Rectal smooth muscle tissue (tissue), 1 donor: ENCODE results near the gene MAGEL2.

ENCODE experiments used
- H3K27ac ChIP-seq: one replicate; pipeline ENCODE4 v1.7.0; 2013; ENCODE audit warnings: low read depth, low read length, inconsistent platforms
- H3K27me3 ChIP-seq: one replicate; pipeline ENCODE4 v1.7.0; 2013; ENCODE audit warnings: low read length; ENCODE audit not compliant: control insufficient read depth, insufficient read depth
- H3K36me3 ChIP-seq: one replicate; pipeline ENCODE4 v1.7.0; 2013; ENCODE audit warnings: low read length; ENCODE audit not compliant: control insufficient read depth, insufficient read depth
- H3K4me1 ChIP-seq: one replicate; pipeline ENCODE4 v1.7.0; 2013; ENCODE audit warnings: low read length; ENCODE audit not compliant: control insufficient read depth, insufficient read depth
- H3K4me3 ChIP-seq: one replicate; pipeline ENCODE4 v1.7.0; 2013; ENCODE audit warnings: low read length
- H3K9ac ChIP-seq: one replicate; pipeline ENCODE4 v1.7.0; 2013; ENCODE audit warnings: low read length

Gene MAGEL2

DNA sequence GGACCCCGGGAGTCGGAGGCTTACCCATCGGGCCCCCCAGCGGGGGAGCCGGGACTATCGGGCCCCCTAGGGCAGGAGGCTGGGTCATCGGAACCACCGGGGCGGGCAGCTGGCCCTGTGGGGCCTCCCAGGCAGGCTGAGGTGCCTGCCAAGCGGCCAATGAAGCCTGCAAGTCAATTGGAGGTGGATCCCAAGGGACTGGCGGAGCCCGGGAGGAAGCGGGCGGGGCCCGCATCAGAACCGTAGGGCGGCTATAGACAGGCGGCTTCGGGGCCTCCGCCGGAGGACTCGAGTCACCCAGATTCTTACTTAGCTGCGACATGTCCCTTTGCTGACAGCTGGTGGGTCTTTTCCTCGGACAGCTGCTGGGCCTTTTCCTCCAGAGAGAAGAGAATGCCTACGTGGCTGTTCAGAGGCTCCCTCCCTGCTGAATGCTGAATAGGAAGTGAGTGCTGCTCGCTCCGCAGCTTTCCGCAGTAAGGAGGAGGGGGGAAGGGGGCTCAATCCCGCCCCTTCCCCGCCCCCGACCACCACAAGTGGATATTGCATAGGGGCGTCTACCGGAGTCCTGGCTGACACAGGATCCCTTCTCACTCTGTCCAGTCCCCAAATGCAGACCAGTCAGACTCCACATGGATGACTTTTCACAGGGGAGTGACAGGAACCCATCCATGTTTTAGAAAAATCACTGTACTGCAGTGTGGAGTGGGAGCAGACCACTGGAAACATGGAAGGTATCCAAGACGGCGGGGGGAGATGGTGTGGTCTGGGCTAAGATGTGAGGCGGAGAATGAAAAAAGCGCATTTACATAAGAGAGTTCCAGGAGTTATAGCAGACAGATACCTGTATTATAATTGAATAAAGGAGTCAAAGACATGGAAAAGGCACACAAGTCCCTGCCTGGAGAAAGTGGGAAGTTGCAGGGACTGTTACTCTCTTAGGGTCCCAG lies at the start of gene MAGEL2:
Gene MAGEL2, minus strand, starts transcription at position 447 of the 950 bp plus-strand sequence. Its CDS starts 125 bp downstream, at position 322.
- Histone ChIP-seq H3K4me3 (peak within 1 kb of the TSS; percentile 50), H3K36me3 (no peaks in the 10 kb centered on the region), H3K4me1 (no peaks in the 10 kb centered on the region), H3K27ac (no peak within 1 kb of the TSS), H3K9ac (no peak within 1 kb of the TSS), H3K27me3 (no peaks in the 10 kb centered on the region)

DNA sequence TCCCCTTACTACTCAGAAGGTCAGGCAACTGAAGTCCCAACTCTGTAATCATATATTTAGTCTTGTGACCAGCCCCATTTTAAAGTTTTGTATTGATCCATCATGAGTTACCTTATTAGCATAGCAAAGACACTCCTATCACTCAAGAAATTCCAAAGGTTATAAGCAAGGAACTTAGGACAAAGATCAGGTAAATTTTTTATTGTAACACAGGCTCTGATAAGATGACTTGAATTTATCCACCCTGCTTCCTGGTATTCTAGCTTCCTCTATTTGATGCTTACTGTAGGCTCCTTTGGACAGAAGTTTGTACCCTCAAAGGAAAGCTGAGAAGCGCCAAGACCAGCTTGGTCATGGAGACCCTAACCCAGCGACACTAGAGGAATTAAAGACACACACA lies 47.6 kb upstream of the MAGEL2 start:
- Histone ChIP-seq H3K27me3 (no peaks in the 10 kb centered on the region), H3K36me3 (no peaks in the 10 kb centered on the region), H3K4me1 (no peaks in the 10 kb centered on the region), H3K27ac (no peak overlapping the region), H3K4me3 (no peak overlapping the region), H3K9ac (no peak overlapping the region)

DNA sequence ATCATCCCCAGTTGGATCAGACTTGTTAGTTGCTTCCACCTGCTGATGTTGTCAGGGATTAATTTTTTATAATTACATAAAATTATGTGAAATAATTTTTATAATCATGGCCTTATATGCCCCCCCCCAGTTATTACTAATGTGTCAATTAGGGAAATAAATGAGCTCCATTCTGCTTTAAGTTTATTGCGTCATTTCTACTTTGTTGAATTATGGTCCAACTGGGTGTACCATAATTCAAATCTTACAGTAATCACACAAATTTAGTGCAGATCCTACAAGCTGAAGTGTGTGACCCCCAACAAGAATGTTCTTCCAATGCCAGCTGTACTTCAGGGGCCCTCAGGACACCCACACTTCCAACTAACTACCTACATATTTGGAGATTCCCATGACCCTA lies 46.9 kb upstream of the MAGEL2 start:
- Histone ChIP-seq H3K27ac (no peak overlapping the region), H3K36me3 (no peaks in the 10 kb centered on the region)

DNA sequence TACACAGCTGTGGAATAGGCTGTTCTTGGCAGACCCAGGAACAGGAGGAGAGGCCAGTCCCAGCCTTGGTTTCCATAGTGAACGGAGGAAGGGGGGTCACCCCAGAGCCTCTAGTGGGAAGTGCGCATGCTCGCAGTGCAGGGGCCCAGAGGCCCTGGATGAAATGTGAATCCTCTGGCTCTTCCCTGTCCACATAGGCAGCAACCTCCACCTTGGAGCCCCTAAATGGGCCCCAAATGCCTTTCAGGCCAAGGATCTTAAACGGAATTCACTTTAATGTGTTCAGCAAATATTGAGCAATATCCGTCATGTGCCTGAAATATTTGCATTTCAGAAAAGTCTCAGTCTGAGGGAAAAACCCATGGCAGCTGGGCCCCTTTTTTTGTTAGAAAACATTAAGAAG lies 42.8 kb upstream of the MAGEL2 start:
- H3K27ac ChIP-seq: no peak overlapping the region
- no peaks in the 10 kb centered on the region for H3K27me3 ChIP-seq
- H3K4me3 ChIP-seq: no peak overlapping the region
- H3K4me1 ChIP-seq: no peaks in the 10 kb centered on the region
- no peaks in the 10 kb centered on the region for H3K36me3 ChIP-seq
- H3K9ac ChIP-seq: no peak overlapping the region

More for the DNA sequence above, 46.9 kb upstream of the MAGEL2 start:
- Histone ChIP-seq H3K9ac (no peak overlapping the region), H3K4me3 (no peak overlapping the region), H3K4me1 (no peaks in the 10 kb centered on the region), H3K27me3 (no peaks in the 10 kb centered on the region)

DNA sequence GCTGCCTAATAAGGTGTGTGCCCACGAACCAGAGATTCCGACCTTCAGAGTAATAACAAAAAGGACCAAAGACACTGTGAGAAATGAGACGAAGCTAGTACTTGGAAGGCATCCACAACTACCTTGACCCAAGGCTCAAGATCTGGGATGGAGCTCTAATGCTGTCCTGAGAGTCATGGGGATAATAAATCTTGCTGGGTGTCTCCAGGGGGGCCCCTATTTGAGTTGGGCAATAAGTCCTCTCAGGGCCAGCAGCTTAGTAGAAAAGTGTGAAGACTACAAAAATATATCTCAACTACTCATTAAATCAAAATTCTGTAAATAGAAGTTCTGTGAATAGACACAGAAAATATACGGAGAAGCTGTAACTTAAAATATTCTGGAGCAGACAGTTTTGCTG lies 42.3 kb upstream of the MAGEL2 start:
- Histone ChIP-seq H3K36me3 (no peaks in the 10 kb centered on the region), H3K4me1 (no peaks in the 10 kb centered on the region), H3K27ac (no peak overlapping the region), H3K4me3 (no peak overlapping the region), H3K27me3 (no peaks in the 10 kb centered on the region), H3K9ac (no peak overlapping the region)

DNA sequence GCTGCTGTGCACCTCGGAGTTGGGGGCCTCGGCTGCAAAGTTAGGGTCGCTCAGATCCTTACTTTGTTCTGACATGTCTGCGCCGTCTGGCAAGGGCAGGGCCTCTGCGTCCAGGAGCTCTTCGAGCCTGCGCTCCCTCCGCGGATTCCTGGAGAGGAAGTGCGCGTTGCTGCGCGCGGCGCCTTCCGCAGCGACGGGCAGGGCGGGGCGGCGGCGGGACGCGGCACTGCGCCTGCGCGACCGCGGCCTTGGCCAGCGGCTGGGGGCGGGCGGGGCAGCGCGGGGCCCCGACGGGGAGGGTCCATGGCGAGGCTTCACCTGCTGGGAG lies 39.4 kb upstream of the MAGEL2 start, which contains the start of gene NDN:
Gene NDN, minus strand, starts transcription at position 163 of the 328 bp plus-strand sequence. Its CDS starts 88 bp downstream, at position 75.
- Histone ChIP-seq H3K4me1 (no peaks in the 10 kb centered on the region), H3K36me3 (no peaks in the 10 kb centered on the region), H3K27me3 (no peaks in the 10 kb centered on the region), H3K27ac (peak within 1 kb of the TSS; percentile 51), H3K9ac (no peak within 1 kb of the TSS), H3K4me3 (peak within 1 kb of the TSS; percentile 68)

DNA sequence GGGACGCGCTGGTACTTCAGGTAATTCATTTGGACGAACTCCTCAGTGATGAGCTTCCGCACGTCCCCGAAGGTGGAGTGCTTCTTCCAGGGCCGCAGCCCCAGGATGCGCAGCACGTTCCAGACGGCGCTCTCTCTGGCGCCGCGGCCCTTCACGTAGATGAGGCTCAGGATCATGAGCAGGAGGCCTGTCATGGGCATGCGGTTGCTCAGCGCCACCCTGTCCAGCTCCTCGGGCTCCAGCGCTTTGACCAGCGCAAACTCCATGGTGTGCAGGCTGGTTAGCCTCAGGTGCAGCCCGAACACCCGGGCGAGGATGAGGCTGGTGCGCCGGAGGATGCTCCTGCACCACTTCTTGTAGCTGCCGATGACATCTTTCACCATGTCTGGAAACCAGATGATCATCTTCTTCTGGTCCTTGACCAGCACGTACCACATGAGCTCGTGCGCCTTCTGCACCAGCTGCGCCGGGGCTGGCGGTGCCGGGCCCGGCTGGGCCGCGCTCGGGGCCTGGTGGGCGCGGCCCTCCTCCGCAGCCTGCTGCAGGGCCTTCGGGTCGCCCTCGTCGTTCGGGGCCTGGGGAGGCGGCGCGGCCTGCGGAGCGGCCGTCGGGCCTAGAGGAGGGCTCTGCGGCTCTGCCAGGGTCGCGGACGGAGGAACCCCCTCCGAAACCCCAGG lies 38.9 kb upstream of the MAGEL2 start:
- Histone ChIP-seq H3K9ac (no peak overlapping the region), H3K27me3 (no peaks in the 10 kb centered on the region), H3K4me1 (no peaks in the 10 kb centered on the region), H3K4me3 (peak overlapping the region; percentile 68), H3K36me3 (no peaks in the 10 kb centered on the region), H3K27ac (peak overlapping the region; percentile 51)

DNA sequence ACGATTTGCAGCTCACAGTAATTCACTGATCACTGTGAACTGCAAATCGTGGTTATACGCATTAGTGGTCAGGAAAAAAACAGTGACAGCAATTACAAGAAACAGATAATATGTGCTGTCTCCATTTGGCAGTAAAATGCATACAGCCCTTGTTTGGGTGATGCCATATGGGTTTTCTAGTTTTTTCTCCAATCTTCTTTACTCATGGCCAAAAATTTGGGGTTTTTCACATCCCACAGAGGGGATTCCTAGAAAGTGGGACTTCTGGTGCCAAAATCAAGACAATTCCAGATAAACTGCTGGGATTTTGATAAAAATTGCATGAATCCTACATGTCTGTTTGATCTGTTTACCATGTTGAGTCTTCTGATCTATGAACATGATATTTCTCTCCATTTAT lies 23.8 kb upstream of the MAGEL2 start:
- Histone ChIP-seq H3K4me1 (no peaks in the 10 kb centered on the region), H3K27ac (no peak overlapping the region), H3K36me3 (no peaks in the 10 kb centered on the region), H3K9ac (no peak overlapping the region), H3K4me3 (no peak overlapping the region), H3K27me3 (no peaks in the 10 kb centered on the region)

DNA sequence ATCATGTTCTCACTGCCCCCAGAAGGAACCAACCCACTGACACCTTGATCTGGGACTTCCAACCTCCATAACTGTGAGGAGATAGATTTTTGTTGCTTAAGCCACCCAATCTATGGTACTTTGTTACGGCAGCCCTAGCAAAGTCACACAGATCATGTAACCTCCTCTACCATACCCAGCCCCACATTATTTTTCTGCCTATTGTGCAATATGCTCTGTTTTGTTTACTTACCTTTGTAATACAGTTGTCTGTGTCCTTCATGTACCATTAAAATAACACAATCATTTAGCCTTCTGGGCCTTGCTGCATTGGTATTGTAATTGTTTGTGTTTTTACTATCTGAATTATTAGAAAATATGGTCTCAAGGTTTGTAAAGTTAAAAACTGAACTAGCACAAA lies 23.3 kb upstream of the MAGEL2 start:
- Histone ChIP-seq H3K27ac (no peak overlapping the region), H3K9ac (no peak overlapping the region), H3K4me3 (no peak overlapping the region), H3K4me1 (no peaks in the 10 kb centered on the region), H3K27me3 (no peaks in the 10 kb centered on the region), H3K36me3 (no peaks in the 10 kb centered on the region)

DNA sequence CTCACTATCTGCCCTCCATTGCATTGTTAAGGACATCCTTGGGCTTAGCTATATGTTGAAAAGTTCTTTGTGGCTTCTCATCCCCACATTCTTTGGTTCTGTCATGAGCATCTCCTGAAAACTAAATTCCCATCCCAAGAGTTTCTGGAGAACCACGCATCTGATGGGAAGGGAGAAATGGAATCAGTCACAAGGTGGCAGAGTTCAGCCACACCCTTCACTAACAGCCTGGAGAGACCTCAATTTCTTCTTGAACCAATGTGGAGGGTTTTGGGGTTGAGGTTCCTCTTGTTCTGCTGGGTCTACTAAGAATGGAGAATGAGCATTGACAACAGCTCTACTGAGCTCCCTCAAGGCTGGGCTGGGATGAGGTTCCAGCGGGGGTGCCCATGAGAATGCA lies 15.6 kb upstream of the MAGEL2 start:
- no peaks in the 10 kb centered on the region for H3K27me3 ChIP-seq
- H3K36me3 ChIP-seq: no peaks in the 10 kb centered on the region
- H3K9ac ChIP-seq: no peak overlapping the region
- H3K27ac ChIP-seq: no peak overlapping the region
- no peak overlapping the region for H3K4me3 ChIP-seq
- no peaks in the 10 kb centered on the region for H3K4me1 ChIP-seq

DNA sequence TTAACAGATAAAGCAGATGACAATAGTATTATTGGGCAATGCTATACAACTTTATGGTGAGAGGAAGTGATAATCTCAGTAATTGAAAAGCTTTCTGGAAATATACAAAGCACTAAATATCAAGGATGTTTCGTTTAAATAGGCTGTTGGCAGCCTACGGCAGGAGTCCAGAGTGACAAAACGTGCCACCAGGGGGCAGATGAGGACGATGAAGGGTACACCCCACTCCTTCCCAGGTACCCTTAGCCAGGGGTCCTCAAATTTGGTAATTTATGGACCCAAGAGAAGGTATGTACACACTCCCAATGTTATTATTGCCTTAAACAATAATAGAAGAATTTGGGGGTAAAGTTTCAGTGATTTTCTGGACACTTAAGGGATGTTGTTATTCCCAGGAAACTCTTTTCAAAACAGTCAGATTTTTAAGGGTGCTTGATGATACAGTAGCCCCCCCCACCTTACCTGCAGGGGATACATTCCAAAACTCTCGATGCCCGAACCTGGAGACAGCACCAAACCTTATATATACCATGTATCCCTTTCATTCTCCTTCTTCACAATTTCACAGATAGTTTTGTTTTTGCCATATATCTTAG lies 1.4 kb upstream of the MAGEL2 start:
- no peak overlapping the region for H3K9ac ChIP-seq
- no peaks in the 10 kb centered on the region for H3K36me3 ChIP-seq
- H3K27me3 ChIP-seq: no peaks in the 10 kb centered on the region
- no peaks in the 10 kb centered on the region for H3K4me1 ChIP-seq
- H3K27ac ChIP-seq: no peak overlapping the region
- H3K4me3 ChIP-seq: no peak overlapping the region

DNA sequence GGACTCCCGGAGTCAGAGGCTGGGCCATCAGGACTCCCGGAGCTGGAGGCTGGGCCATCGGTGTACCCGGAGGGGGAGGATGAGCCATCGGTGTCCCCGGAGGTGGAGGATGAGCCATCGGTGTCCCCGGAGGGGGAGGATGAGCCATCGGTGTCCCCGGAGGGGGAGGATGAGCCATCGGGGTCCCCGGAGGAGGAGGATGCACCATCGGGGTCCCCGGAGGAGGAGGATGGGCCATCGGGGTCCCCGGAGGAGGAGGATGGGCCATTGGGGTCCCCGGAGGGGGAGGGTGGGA lies 719 bp downstream of the MAGEL2 start:
- Histone ChIP-seq H3K4me1 (no peaks in the 10 kb centered on the region), H3K27me3 (no peaks in the 10 kb centered on the region), H3K4me3 (no peak overlapping the region), H3K9ac (no peak overlapping the region), H3K36me3 (no peaks in the 10 kb centered on the region), H3K27ac (no peak overlapping the region)
